HG02759 (cell line): ENCODE measurements around the gene PCSK2.

Experiments
- ATAC-seq: cut with Tn5 transposase; IDR thresholded peaks from one replicate; pipeline ENCODE4 v1.9.1; 2021; ENCODE audit warnings: mild to moderate bottlenecking, moderate library complexity; ENCODE audit not compliant: unreplicated experiment

PCSK2 gene

DNA sequence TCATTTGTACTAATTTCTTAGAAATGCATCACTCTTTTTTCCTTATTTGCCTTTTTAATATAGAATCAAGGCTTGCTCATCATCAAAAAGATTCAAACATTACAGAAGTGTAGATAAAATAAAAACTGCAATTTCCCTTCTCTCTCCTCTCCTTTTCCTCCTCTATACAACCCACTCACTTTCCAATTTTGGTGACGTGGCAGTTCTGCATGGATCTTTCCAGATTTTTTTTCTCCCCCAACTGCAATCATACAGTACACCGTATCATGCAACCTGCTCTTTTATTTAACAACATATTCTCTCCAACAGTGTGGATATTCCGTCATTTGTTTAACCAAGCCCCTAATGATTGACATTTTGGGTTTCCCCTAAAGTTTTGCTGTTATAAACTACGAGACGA is 163.8 kb downstream of the PCSK2 start:
- ATAC-seq, result no peak

DNA sequence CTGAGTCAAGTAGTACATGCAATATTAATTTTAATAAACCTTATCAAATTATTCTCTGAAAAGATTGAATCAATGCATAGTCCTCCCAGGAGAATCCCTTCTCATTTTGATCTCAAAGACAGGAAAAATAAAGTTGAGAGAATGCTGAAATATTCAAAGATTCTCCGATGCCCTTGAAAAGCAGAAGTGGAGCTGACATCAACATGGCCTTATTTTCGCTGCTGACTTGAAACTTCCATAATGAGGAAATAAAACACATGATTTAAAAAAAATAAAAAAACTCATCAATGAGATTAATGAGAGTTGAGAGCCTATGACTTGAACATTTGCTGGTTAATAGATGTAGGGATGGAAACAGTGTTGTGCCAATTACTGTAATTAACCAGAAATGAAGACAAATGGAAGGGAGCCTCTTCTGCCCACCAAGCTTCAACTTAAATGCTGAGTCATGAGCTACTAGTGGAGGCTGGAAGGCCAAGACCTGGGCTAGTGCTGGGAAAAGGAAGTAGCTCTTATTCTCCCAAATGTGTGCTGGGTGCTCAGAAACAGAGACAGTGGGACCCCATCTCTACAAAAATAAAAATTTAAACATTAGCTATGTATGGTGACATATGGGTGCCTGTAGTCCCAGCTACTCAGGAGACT is 164.4 kb downstream of the PCSK2 start:
- no peak for ATAC-seq

DNA sequence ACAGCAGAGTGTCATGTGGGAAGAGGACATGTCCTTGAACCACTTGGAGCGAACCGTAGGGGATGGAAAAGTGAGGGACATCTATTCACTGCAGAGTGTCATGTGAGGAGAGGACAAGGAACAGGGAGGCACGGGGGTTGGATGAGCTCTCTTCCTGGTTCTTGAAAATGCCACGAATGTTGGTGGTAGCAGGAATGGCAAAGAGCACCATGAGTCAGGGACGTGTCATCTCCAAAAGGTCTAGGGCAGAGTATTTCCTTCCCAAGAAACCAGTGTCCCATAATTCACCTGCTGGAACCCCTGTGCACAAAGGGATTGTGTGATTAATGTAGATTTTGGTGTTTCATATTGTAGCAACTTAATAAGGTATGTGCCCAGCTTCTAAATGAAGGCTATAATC is 167.6 kb downstream of the PCSK2 start:
- ATAC-seq, result no peak

DNA sequence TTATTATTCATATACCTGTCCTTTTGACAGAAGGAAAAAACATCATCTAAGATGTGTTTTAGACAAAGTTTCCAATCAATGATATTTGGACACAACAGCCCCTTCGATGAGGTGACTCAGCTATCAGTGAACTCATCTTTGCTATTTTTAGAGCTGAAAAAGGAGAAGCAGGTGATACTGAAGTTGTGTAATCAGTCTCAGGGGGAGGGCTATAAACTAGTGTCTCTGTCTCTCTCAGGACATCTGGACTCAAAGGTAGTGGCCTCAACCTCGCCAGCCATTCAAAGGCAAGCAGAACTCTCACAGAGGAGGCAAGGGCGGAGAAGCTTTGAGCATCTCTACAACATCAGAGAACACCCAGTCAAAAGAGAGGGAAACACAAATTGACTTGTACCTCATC is 168.9 kb downstream of the PCSK2 start:
- ATAC-seq, result no peak

DNA sequence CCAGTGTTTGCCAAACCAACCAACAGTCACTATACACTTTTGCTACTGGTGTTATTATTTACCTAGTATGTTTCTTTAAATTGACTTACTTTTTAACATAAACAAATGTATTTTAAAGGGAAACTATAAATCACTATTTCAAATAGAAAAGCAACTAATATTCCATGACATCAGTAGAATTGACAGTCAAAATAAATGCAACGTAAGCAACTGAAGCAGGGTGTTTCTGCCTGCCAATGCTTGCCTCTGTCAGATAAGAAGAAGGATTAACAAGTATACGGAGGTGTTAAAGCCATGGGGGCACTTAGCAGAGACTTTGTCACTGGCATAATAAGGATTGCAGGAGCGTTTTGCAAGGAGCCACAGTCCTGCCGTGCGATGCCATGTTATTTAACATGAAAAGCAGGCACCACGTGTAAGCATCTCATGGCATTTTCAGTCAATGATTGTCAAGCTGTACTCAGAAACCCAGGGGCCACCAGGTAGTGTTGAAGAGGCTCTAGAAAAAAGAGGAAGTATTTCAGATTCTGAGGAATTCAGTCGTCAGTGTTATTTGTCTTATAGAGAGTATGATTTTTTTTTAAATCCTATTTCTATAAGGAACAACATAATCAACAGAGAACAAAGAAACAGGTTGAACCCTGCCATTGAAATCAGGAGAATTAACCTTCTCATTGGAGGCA is 172.6 kb downstream of the PCSK2 start:
- no peak for ATAC-seq

DNA sequence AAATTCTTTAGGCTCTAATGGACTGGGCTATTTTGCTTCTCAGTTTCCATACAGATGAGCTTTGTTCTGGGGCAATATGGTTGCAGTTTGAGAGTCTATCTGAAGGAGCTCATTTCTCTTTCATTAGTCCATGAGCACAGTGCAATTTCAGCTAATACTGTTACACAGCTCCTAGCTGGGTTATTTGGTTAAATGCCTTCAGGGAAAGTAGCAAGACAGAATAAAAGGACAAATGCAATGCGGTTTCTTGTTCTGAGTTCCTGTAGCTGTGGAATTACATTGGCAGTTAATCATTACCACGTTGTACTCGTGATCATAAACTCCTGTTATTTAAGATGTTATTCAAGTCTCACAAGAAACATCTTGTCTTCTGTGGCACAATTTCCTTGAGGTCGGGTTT is 176.6 kb downstream of the PCSK2 start:
- ATAC-seq, result no peak

DNA sequence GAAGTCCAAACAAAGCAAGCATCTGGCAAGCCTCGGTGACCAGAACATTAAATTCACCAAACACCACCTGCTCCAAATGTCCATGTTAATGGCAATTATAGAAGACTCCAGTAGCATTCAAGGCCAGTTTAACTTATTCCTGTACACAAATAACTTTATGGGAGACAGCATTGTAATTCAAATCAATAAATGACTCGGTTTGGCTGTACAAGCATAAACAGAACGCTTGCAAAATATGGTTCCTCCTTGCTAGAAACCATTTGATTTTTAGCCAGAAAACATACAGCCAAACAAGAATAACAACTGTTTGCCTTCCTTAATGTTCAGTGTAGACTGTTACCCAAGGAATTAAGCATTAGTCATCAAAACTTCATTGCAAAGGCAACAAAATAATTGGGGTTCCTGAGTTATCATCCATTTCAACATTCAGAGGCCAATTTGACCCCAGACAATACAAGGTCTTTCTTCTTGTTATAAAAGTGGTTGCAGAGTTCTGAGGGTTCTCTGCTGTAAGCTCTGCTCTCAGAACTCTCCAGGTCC is 179.3 kb downstream of the PCSK2 start:
- no peak for ATAC-seq

DNA sequence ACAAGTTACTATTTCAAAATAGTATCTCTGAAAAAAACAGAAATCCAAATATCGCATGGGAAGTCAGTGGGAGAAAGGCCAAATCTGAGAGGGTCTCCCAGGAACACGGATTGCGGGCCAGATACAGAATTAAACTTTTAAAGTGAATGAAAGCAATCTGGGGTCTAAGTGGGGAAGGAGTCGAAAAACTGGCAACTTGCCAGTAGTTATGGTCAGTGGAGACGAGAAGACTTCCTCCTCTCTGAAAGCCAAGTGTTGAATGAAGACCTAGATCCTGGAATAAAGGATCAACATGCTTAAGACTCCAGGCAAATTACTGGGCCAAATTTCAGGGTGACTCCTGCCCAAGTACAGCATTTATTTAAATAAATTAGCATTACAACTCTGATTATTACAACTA is 180.7 kb downstream of the PCSK2 start:
- no peak for ATAC-seq

DNA sequence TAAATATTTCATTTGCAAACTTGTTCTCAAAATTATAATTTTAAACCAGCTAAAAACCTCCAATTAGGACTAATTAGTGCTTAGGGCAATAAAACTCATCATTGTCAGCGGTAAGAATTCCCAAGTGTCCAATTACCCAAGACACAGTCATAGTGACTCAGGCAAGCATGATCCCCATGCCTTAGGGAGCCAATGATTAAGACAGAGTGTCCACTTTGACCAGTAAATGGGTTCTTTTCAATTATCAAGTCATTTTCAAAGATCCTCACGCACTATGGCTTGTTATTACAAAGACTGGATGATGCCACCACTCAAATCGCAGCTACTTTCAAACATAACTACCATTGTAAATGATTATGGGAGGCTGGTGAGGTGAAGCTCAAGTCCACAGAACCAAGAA is 190.4 kb downstream of the PCSK2 start:
- ATAC-seq, result no peak

DNA sequence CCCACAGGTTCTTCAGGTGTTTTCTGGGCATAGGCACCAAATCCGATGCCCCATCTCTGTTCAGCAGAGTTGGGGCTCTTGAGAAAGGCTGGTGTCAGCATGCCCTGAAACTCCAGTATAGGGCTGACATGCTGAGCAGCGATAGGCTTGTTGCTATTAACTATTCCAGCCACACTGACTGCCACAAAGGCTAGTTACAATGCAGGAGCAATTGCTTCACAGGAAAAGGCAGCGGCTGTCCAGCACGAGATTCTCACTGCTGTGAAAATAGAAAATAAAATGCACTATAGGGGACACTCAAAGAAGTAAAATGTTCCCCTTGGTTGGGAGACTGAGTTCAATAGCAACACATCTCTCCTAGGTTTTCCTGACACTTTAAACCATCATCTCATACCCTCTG is 191.9 kb downstream of the PCSK2 start:
- no peak for ATAC-seq

DNA sequence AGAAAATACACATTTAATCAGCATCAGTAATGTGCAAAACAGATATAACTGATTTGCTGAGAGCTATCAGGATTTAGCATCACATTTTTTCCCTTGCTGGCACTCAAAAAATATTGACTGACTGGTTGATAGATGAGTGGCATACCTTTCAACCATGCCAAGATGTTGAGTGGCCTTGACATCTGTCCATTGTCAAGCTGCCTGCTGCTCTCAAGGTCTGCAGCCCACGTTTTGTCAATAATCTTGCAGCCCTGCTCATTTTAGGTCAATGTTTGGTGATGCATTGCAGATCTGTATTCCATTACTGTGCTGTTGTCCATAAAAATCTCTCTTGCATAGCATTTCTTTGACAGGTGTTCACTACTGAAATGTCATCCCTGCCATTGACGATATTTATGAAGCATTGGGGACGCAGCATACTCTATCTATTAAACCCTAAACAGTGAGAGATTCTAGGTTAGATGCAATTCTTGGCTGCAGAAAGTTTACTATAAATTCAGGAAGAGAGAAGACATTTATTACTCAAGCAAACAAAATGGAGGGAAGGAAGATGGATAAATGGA is 192.7 kb downstream of the PCSK2 start:
- no peak for ATAC-seq

DNA sequence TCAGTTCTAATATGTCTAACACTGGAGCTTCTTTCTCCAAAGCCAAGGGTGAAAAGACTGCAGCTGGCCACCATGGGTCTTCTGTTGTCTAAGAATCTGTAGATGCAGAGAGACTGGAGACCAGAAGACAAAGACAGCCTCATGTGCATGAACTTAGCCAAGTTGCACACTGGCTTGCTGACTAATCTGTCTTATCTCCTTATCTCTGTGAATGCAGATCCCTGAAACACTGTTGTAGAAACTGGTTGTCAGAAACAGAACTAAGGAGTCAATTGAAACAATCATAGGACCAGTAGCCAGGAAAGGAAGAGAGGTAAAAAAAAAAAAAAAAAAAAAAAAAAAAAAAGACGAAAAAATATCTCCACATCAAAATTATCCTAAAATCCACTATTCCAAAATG is 194.7 kb downstream of the PCSK2 start:
- ATAC-seq, result no peak

DNA sequence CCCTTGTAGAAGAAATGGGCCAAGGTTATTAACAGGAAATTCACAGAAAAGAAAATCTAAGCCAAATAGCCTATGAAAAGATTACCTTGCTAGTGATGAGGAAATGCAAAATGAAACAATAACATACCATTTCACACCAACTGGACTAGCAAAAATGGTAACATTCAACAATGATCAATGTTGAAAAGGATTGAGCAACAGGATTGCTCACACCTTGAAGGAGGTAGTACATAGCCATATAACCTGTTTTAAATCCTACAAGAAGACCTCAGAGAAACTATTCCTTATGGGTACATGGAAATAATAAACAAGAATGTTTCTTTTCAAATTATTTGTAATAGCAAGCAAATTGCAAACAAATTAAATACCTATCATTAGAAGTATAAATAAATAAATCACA is 196.9 kb downstream of the PCSK2 start:
- no peak for ATAC-seq

DNA sequence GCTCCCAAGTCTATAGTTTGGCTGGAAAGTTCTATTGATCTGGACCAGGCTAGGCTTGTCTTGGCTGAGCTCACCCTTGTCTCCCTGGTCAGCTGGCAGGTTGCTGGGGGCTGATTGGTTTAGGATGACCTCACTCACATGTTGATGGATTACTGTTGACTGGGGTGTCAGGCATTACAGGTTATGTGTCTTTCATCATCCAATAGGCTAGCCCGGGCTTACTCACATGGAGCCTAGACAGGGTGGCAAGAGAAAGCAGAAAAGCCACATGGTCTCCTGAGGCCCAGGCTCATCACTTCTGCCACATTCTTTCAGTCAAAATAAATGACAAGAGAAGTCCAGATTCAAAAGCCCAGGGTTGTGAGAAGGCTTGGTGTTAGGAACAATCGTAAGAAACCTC is 200.8 kb downstream of the PCSK2 start:
- ATAC-seq, result no peak

DNA sequence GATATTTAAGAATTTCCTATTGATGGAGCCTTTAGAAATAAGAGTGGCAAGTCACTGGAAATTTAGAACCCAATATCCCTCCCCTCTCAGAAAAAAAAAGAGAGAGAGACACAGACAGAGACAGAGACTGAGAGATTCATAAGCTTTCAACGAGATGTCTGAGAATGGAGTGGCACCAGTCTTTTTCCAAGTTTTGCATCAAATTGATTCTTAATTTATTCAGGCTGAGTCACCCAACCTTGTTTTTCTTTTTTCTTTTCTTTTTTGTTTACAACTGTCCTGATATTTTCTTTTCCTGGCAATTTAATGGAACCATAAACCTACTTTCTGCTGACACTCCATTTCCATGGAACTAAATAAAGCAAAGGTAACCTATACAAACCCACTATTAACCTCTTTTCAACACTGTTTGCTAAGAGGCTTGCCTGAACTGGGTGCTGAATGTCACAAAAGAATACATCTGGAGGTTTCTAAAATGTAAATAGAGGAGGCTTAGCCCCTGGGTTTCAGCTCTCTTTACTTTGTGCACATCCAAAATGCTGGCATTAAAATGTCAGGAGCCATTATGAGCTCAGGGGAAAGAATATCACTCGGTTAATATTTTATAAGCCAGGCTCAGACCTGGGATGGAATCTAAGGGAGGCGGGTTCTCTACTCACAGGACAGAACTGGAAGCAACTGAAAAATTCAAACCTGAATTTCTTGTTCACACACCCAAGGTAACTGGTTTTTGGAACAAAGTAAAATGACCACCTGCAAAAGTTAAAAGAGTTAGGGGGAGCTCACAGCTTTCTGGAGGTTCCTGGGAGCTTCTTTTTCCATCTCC is 203.5 kb downstream of the PCSK2 start:
- no peak for ATAC-seq

DNA sequence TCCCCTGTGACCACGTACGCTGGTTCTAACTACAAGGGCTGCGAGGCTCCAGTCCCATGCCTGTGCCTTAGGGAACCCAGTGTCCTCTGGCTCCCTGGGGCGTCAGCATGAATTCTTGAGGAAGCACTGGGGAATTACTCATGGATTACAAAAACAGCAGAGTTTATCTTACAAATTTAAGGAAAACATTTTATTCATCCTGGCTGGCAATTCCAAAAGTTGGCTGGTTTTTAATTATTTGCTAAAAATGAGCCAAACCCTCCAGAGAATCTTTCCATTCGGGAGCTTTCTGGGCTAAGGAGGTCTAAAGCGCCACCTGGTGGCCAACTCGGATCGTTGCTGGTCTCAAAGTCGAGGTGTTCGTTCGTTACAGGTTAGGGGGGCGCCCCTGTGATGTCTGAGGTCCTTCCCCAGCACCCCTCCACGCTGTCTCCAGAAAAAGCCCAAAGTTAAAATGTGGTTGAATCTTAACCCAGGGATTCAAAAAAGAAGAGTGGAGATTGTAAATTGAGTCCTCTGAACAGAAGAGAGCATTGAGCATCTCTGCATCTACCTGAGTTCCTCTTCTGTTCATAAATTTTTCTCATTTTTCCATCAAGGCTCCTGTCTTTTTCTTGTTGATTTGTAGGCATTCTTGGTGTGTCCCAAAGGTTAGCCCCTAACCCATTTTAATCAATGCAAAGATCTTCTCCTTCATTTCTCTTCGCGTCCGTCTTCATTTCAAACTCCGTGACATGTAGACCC is 205.0 kb downstream of the PCSK2 start:
- ATAC-seq, result peak; percentile 54

DNA sequence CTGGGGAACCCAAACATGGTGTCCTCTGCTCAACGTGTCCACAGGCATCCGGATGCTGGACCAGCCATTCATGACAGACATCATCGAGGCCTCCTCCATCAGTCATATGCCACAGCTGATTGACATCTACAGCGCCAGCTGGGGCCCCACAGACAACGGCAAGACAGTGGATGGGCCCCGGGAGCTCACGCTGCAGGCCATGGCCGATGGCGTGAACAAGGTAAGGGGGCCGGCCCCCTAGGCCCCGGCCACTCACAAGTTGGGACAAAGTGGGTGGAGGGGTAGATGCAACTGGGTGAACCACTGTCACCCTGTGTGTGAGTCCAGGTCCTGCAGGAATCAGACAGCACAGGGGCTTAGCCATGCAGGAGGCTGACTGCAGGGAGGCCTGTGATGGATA is 209.8 kb downstream of the PCSK2 start:
- ATAC-seq, result no peak

DNA sequence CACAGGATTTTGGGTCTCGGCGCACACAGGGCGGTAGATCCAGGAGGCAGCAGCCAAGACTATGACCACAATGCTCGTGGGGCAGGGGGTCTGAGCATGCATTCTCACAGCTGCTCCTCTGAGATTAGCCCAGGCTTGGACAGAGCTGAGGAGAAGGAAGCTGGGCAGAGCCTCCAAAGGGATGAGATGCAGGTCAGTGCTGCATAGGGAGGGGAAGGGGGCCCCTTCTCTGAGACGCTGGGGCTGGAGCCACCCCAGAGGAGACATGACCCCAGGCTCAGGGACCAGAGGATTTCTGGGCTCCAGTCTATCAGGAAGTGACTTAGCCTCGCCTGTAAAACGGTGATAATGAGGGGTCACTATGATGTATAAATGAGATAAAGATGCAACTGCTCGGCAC is 210.4 kb downstream of the PCSK2 start:
- ATAC-seq, result no peak

DNA sequence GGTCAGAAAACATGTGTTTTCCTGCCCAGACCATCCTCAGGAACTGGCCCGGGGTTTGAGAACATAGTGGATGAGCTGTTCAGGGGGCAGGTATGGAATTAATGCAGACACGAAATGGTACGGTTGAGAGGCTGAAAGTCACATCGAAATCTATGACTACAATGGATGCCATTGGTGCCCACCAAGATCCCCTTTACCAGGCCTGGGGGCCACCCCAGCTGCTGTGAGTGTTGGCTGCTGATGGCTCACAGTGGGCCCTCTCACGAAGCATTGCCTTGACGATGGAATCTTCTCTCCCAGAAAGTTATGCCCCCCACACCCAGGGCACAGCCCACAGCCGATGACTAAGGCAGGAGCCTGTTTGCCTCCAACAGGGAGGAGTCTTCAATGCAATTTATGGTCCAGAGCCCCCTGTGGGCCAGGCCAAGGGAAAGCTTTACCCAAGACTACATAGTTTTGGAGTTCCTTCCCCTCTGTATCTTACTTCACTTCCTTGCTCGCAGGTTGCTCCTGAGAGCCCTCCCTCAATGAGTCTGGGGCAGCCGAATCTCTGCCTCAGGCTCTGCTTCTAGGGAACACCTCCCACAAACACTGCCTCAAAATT is 211.7 kb downstream of the PCSK2 start:
- ATAC-seq, result no peak

DNA sequence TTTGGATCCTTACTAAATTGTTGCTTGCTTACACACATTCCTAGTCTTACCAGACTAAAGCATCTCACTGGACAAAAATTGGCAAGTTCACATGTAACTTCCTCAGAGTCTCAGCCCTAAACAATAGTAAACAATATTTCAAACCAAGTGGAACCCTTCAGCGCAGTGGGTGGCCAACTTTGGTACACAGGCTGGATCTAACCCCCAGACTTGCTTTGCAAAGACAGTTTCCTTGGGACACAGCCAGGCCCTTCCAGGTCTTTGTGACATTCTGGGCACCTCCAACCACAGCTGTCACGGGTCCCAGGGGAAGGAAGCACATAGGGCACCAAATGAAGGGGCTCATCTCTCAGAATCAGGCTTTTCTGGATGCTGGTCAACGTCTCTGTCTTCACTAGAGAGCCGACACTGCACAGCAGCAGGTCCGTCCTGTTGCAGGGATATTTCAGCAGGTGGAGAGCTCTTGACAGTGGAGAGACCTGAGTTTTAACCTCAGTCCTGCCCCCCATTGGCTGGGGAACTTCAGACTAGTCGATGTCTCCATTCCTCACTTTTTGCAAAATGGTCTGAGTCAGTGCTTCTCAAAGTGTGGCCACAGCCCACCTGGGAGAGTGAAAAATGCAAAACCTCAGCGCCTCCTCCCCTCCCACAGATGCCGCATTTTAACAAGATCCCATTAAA is 212.9 kb downstream of the PCSK2 start:
- ATAC-seq, result no peak
